Thyroid gland (tissue), 4 donors: ENCODE data around the gene NAV3.

Experiments
- POLR2A ChIP-seq, 2 donors: fragments of 450-650 bp; IDR thresholded peaks; one replicate each; pipeline ENCODE4 v1.6.1; 2017; ENCODE audit warnings: antibody characterized with exemption in 2 of 2, mild to moderate bottlenecking in 2 of 2, moderate library complexity in 1 of 2
- TF ChIP-seq, protein P1 (sequence below), 6 experiments: fragments of 200-600 bp in 3 of 6; fragments of 450-650 bp in 3 of 6; sonication (generic) in 3 of 6; IDR thresholded peaks; one replicate each; pipeline ENCODE4 v1.5.1; 2016 to 2019; ENCODE audit warnings: antibody characterized with exemption in 6 of 6, mild to moderate bottlenecking in 2 of 6, inconsistent platforms in 1 of 6, moderate library complexity in 1 of 6

DNA sequence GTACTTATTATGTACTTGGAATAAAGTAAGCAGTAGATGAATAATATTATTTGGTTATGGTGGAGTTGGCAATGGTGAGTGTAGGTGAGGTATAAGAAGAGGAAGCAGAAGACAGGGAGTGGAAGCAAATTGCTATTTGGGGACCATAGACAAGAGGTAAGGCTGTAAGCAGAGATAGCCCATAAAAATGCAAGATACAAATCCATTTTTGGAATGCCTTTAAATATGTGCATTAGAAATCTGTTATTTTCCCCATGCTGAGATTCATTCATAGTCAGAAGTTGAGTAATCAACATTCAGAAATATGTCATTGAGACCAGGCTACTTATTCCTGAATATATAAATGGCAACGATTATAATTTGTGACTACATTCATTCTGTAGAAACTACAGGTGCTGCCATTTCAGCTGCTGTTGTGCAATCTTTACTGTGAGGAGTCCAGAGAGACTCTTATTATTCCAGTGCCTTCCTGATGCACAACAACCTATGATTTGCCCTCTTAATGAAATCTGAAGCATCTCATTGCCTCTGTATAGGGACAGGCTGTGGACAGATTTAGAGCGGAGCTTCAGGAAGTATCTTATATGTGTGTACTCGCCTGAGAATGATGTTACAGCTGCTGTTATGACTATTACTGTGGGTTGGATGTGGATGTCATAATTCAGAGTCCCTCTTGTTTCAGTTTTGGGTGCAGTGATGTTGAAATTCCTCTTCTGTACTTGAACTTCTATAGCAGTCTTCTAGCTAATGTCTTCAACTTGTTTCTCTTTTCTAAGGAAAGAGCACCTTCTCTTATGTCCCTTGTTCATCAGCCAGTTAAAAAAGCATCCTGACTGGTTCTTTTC, 173.8 kb downstream of the NAV3 start:
- TF ChIP-seq, protein P1, sequence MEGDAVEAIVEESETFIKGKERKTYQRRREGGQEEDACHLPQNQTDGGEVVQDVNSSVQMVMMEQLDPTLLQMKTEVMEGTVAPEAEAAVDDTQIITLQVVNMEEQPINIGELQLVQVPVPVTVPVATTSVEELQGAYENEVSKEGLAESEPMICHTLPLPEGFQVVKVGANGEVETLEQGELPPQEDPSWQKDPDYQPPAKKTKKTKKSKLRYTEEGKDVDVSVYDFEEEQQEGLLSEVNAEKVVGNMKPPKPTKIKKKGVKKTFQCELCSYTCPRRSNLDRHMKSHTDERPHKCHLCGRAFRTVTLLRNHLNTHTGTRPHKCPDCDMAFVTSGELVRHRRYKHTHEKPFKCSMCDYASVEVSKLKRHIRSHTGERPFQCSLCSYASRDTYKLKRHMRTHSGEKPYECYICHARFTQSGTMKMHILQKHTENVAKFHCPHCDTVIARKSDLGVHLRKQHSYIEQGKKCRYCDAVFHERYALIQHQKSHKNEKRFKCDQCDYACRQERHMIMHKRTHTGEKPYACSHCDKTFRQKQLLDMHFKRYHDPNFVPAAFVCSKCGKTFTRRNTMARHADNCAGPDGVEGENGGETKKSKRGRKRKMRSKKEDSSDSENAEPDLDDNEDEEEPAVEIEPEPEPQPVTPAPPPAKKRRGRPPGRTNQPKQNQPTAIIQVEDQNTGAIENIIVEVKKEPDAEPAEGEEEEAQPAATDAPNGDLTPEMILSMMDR (IDR thresholded peaks at IDR 0.05): no peak
- no peak for TF ChIP-seq POLR2A (IDR thresholded peaks at IDR 0.05)
